ENCODE measurements around the gene HDAC4.

DNA sequence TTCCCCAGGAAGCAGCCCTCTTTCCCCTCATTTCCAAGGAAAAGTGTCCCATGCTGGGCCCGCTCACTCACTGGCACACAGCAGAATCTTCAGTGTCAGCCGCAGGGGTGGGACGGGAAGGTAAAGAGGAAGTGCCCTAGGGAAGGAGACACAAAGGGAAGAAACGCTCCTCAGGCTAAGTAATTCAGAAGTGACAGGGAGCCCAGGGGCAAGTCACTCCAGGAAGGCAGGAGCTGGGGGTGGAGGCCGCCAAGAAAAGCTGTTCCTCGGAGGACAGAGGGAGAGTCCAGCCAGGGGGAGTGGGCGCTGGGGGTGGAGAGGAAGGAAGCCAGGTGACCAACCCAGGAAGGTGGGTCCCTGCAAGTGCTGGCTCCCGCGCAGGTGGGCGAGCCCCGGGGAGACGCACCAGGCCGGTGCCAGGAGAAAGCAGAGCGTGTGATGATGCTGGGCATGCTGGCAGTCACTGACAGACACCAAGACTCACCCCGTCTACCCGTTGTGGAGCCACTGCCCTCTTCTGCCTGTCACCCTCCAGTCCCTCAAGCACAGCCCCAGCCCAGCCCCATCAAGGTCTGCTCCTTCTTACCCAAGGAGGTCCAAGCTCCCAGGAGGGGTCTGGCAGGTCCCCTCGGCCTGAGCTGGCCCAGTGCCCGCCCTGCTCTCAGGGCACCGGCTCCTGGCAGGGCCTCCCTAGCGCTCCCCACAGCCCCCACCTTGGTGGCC is 21.7 kb downstream of the HDAC4 start:
- TF ChIP-seq, protein P1, sequence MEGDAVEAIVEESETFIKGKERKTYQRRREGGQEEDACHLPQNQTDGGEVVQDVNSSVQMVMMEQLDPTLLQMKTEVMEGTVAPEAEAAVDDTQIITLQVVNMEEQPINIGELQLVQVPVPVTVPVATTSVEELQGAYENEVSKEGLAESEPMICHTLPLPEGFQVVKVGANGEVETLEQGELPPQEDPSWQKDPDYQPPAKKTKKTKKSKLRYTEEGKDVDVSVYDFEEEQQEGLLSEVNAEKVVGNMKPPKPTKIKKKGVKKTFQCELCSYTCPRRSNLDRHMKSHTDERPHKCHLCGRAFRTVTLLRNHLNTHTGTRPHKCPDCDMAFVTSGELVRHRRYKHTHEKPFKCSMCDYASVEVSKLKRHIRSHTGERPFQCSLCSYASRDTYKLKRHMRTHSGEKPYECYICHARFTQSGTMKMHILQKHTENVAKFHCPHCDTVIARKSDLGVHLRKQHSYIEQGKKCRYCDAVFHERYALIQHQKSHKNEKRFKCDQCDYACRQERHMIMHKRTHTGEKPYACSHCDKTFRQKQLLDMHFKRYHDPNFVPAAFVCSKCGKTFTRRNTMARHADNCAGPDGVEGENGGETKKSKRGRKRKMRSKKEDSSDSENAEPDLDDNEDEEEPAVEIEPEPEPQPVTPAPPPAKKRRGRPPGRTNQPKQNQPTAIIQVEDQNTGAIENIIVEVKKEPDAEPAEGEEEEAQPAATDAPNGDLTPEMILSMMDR (IDR thresholded peaks at IDR 0.05): no peak
- TF ChIP-seq POLR2A (IDR thresholded peaks at IDR 0.05): no peak
- no peak for TF ChIP-seq EP300 (IDR thresholded peaks at IDR 0.05)

Data from tibial nerve (tissue), 4 donors.